BJ (cell line): ENCODE results near the gene HAUS6. TPM values are rescaled to one million over a fixed set of nuclear protein-coding genes. Genes with fewer than 3 reads are reported as not detected.

Source experiments
- CTCF ChIA-PET: fragments of 350-600 bp; formaldehyde crosslinking; extraction: SDS; loops from one replicate; lab custom pipeline; 2021; ENCODE audit warnings: antibody characterized with exemption, inconsistent platforms; lab: Yijun Ruan, JAX
- POLR2A ChIA-PET: fragments of 300-600 bp; sonication (Branson Sonifier 250); formaldehyde crosslinking; extraction: SDS; loops from one replicate; lab custom pipeline; 2021; ENCODE audit warnings: antibody characterized with exemption; lab: Charles Lee
- DNase-seq: peaks from one replicate; pipeline ENCODE4 v3.0.0-alpha.2; 2011; ENCODE audit warnings: low read depth
- H3K27me3 ChIP-seq: 2 replicates; pipeline ENCODE4 v1.6.0; 2011; ENCODE audit warnings: low read length; ENCODE audit not compliant: control insufficient read depth, insufficient read depth
- H3K36me3 ChIP-seq: 2 replicates; pipeline ENCODE4 v1.5.1; 2011; ENCODE audit warnings: low read length; ENCODE audit not compliant: control insufficient read depth, insufficient read depth
- H3K4me3 ChIP-seq: 2 replicates; pipeline ENCODE4 v1.5.1; 2011; ENCODE audit warnings: low read depth, mild to moderate bottlenecking, control low read depth, low read length
- CTCF ChIP-seq: IDR thresholded peaks from 2 replicates; pipeline ENCODE4 v1.5.1; 2011; ENCODE audit warnings: low read depth, mild to moderate bottlenecking, control low read depth, inconsistent platforms, low read length, moderate library complexity; ENCODE audit not compliant: insufficient read depth
- polyA plus RNA-seq: library from polyadenylated mRNA; depleted of rRNA; stranded (reverse); fragments of >200 nt; gene quantifications from 2 replicates; pipeline ENCODE4 v1.2.3, GENCODE V29; 2011

The HAUS6 gene
- polyA plus RNA-seq, 1 experiment = 4.4 TPM

- Histone ChIP-seq H3K4me3 (no peak overlapping the region), H3K27me3 (no peaks in the 10 kb centered on the region), H3K36me3 (peaks cover 33% of the 10 kb centered on the region)
- DNase-seq = no peak
- ChIA-PET POLR2A (no interaction called here), CTCF (no interaction called here)
- no peak for TF ChIP-seq CTCF
These were observed 19.9 kb upstream of the HAUS6 start for GRCh38 chr9:19122490-19123042.

- DNase-seq = no peak
- no peak for TF ChIP-seq CTCF
- Histone ChIP-seq H3K4me3 (no peak overlapping the region), H3K27me3 (no peaks in the 10 kb centered on the region), H3K36me3 (peaks cover 37% of the 10 kb centered on the region)
- ChIA-PET POLR2A (interaction anchor here (0.7 kb wide), 1 partner anchor 1103 kb away, joined by 11 read pairs; no protein-coding TSS in a partner anchor), CTCF (no interaction called here)
These were observed 18.2 kb upstream of the HAUS6 start for GRCh38 chr9:19120877-19121276.

GRCh38 chr9:19119801-19120440 lies 17.2 kb upstream of the HAUS6 start:
- Histone ChIP-seq H3K36me3 (peaks cover 42% of the 10 kb centered on the region), H3K27me3 (no peaks in the 10 kb centered on the region), H3K4me3 (no peak overlapping the region)
- TF ChIP-seq CTCF = no peak
- CTCF ChIA-PET = interaction anchor here (1.7 to 1.9 kb wide), 2 partner anchors 54 to 124 kb away, joined by 3 to 6 read pairs; no protein-coding TSS in a partner anchor
- DNase-seq = no peak
- POLR2A ChIA-PET = no interaction called here

- no peak overlapping the region for H3K4me3 ChIP-seq
- no peaks in the 10 kb centered on the region for H3K27me3 ChIP-seq
- peaks cover 42% of the 10 kb centered on the region for H3K36me3 ChIP-seq
- no peak for DNase-seq
- ChIA-PET CTCF (interaction anchor here (1.7 to 1.9 kb wide), 2 partner anchors 54 to 125 kb away, joined by 3 to 6 read pairs; no protein-coding TSS in a partner anchor), POLR2A (no interaction called here)
- TF ChIP-seq CTCF = no peak
These were observed 16.5 kb upstream of the HAUS6 start for GRCh38 chr9:19119246-19119645.

- no peak for DNase-seq
- POLR2A ChIA-PET = no interaction called here
- Histone ChIP-seq H3K27me3 (no peaks in the 10 kb centered on the region), H3K36me3 (peaks cover 32% of the 10 kb centered on the region), H3K4me3 (no peak overlapping the region)
- no peak for TF ChIP-seq CTCF
- CTCF ChIA-PET = interaction anchor here (1.0 to 1.2 kb wide), 2 partner anchors 8 to 12 kb away, joined by 3 to 4 read pairs; no protein-coding TSS in a partner anchor
These were observed 14.5 kb upstream of the HAUS6 start for GRCh38 chr9:19117039-19117716.
